ENCODE measurements around the gene CHST5. TPM values are rescaled to one million over a fixed set of nuclear protein-coding genes. Genes with fewer than 3 reads are reported as not detected.
A peak's percentile ranks its signal among the peaks of the same experiment; 100 is the strongest.

The CHST5 gene
- total and polyA plus RNA-seq, 2 of the 8 experiments (the other 6 are each of a cell fraction or from before 2014, with no cell fraction given): 0.13 to 0.23 TPM

GRCh38 chr16:75566040-75566757 is 30.3 kb upstream of the CHST5 start, which contains the start of gene GABARAPL2:
TSS of gene GABARAPL2 (plus strand) at chr16:75566379. CDS start at chr16:75566487, 108 bp downstream.
- Histone ChIP-seq H4K5ac (ENCODE audit: insufficient read length, low read depth, low read length) (peak within 1 kb of the TSS; percentile 67), H3K9ac (replicated peaks in 1 of 4; ENCODE audit: extremely low read depth in 1 of 4, low read depth in 3 of 4, low read length in 3 of 4) (peak within 1 kb of the TSS; percentile 71 to 74 (median 74); a peak in 6 of 7 replicates), H3K23me2 (ENCODE audit: low read depth, low read length) (peaks cover 9% of the 10 kb centered on the region), H3K4ac (replicated peaks; ENCODE audit: insufficient read length, low read depth, low read length) (no peak within 1 kb of the TSS), H2BK12ac (ENCODE audit: low read depth, low read length) (no peak within 1 kb of the TSS), H3K23ac (ENCODE audit: insufficient read length) (no peak within 1 kb of the TSS), H3K79me1 (ENCODE audit: low read depth, low read length) (peaks cover 3% of the 10 kb centered on the region; the same call in 1 of the 2 replicates), H2AFZ (ENCODE audit: low read length) (peak within 1 kb of the TSS; percentile 95), H3K79me2 (ENCODE audit: control insufficient read depth in 1 of 2, insufficient read depth in 2 of 2, low read length in 2 of 2) (peaks cover 0 to 13% of the 10 kb centered on the region in 2 experiments; a peak in 2 of 4 replicates), H3K18ac (ENCODE audit: extremely low read depth, low read length) (peak within 1 kb of the TSS; percentile 87), H3K27me3 (replicated peaks in 1 of 4; ENCODE audit: control insufficient read depth in 3 of 4, extremely low read depth in 1 of 4, insufficient read depth in 3 of 4, low read length in 3 of 4) (no peaks in the 10 kb centered on the region), H2BK20ac (ENCODE audit: low read length) (no peak within 1 kb of the TSS), H3K14ac (ENCODE audit: insufficient read length) (no peak within 1 kb of the TSS), H2BK120ac (replicated peaks; ENCODE audit: low read depth, low read length) (peak within 1 kb of the TSS; percentile 86), H2BK5ac (ENCODE audit: low read depth, low read length) (no peak within 1 kb of the TSS), H3K56ac (replicated peaks; ENCODE audit: insufficient read length, low read depth, low read length) (no peak within 1 kb of the TSS), H4K91ac (replicated peaks; ENCODE audit: insufficient read length, low read length) (peak within 1 kb of the TSS; percentile 83), H3K4me1 (replicated peaks in 1 of 4; ENCODE audit: control insufficient read depth in 3 of 4, insufficient read depth in 4 of 4, low read length in 3 of 4) (peaks cover 1 to 8% (median 3%) of the 10 kb centered on the region in 4 experiments; a peak in 5 of 7 replicates), H2AK5ac (ENCODE audit: low read depth, low read length) (no peak within 1 kb of the TSS), H2BK15ac (ENCODE audit: low read length) (0 out of 2 replicates have a peak within 1 kb of the TSS, but pooled peaks have one; percentile 72), H3K4me3 (ENCODE audit: extremely low read depth in 1 of 4, insufficient read depth in 2 of 4, low read depth in 3 of 4, low read length in 4 of 4) (peak within 1 kb of the TSS; percentile 80 to 94 (median 88)), H4K8ac (ENCODE audit: extremely low read depth, insufficient read depth, low read length) (peak within 1 kb of the TSS; percentile 82; the same call in 1 of the 2 replicates), H4K20me1 (replicated peaks in 1 of 2; ENCODE audit: control insufficient read depth in 1 of 2, insufficient read depth in 2 of 2, low read length in 2 of 2) (peaks cover 5 to 7% of the 10 kb centered on the region in 2 experiments), H3K9me3 (ENCODE audit: insufficient read depth in 2 of 2, low read depth in 1 of 2, low read length in 1 of 2) (no peaks in the 10 kb centered on the region), H3K27ac (ENCODE audit: low read depth, low read length) (no peak within 1 kb of the TSS), H3K4me2 (ENCODE audit: insufficient read depth in 1 of 2, low read depth in 2 of 2, low read length in 2 of 2) (peak within 1 kb of the TSS; percentile 90 to 95), H3K36me3 (ENCODE audit: control insufficient read depth in 2 of 4, insufficient read depth in 4 of 4, low read length in 3 of 4) (peaks cover 4 to 32% (median 19%) of the 10 kb centered on the region in 4 experiments; a peak in 7 of 8 replicates)
- ChIA-PET POLR2A (ENCODE audit: partially characterized antibody) (interaction anchor here (0.7 to 3.6 kb wide), 8 partner anchors 10 to 133 kb away, joined by 3 to 21 read pairs (median 6); partner anchors contain the start of genes ADAT1, CFDP1, CHST6 and TMEM231), CTCF (ENCODE audit: partially characterized antibody) (interaction anchor here (1.3 to 9.4 kb wide), 4 partner anchors 10 to 95 kb away, joined by 3 to 96 read pairs (median 6); no protein-coding TSS in a partner anchor)
- 1% methylated on average over 54 of the region's 69 CpGs; no CpG with 5 or more reads in 1 of the 2 experiments for whole genome bisulfite sequencing, 2 experiments (ENCODE audit: extremely low coverage in 1 of 2, insufficient coverage in 1 of 2, insufficient read length in 1 of 2, insufficient replicate concordance in 2 of 2, low coverage in 1 of 2, low lambda C conversion rate in 2 of 2, missing lambda C conversion rate in 1 of 2)
- FAIRE-seq (no peak), DNase-seq (ENCODE audit: low read depth in 1 of 2, low spot score in 2 of 2) (peak; percentile 63 to 98)
- peak; percentile 36; the same call in 1 of the 2 replicates for TF ChIP-seq POLR2AphosphoS5 (IDR thresholded peaks at IDR 0.05; ENCODE audit: low read depth, low read length)
- TF ChIP-seq EGR1 (IDR thresholded peaks at IDR 0.05; ENCODE audit: borderline replicate concordance, low read depth, low read length): 0 out of 2 replicates have a peak, but pooled peaks have one; percentile 10
- peak; percentile 76 for TF ChIP-seq YY1 (IDR thresholded peaks at IDR 0.05; ENCODE audit: low read depth, low read length)
- TF ChIP-seq KDM5A (IDR thresholded peaks at IDR 0.05; ENCODE audit: low read length): 0 out of 2 replicates have a peak, but pooled peaks have one; percentile 25
- TF ChIP-seq SIN3A (conservative IDR thresholded peaks at IDR 0.05 in 1 of 2, IDR thresholded peaks at IDR 0.05 in 1 of 2; ENCODE audit: low read depth in 1 of 2, low read length in 2 of 2): peak; percentile 22 to 62; a peak in 2 of 4 replicates
- peak; percentile 91 for TF ChIP-seq GABPA (IDR thresholded peaks at IDR 0.05; ENCODE audit: borderline replicate concordance, insufficient read depth, low read length)
- peak; percentile 29; the same call in 1 of the 2 replicates for TF ChIP-seq SP2 (IDR thresholded peaks at IDR 0.05; ENCODE audit: low read length)
- no peak for TF ChIP-seq CHD1 (IDR thresholded peaks at IDR 0.05; ENCODE audit: low read depth, low read length)
- no peak; a peak in 1 of 4 replicates for TF ChIP-seq HDAC2 (IDR thresholded peaks at IDR 0.05; ENCODE audit: borderline replicate concordance in 1 of 2, low read depth in 2 of 2, low read length in 2 of 2)
- peak; percentile 88 for TF ChIP-seq ASH2L (IDR thresholded peaks at IDR 0.05; ENCODE audit: low read length)
- peak; percentile 78 for TF ChIP-seq PHF8 (conservative IDR thresholded peaks at IDR 0.05; ENCODE audit: low read depth, low read length)

Measured in H1 (cell line).